GM12878 (cell line): ENCODE results near the gene ABCB10. TPM values are rescaled to one million over a fixed set of nuclear protein-coding genes. Genes with fewer than 3 reads are reported as not detected.

ENCODE experiments used
- ATAC-seq: fragments of 200-7000 bp; cut with Tn5 transposase; 3 replicates; pipeline ENCODE4 v1.9.1; 2020; ENCODE audit warnings: mild to moderate bottlenecking, moderate library complexity
- BruUV-seq: library from RNA; stranded (reverse); fragments of 400-500 nt; replicated peaks from 2 replicates; lab custom pipeline; 2021; lab: Mats Ljungman, UMichigan
- CTCF ChIA-PET: fragments of 300-600 bp; sonication (Branson Sonifier 250); formaldehyde crosslinking; extraction: SDS; loops from one replicate; lab custom pipeline; 2021; ENCODE audit warnings: inconsistent platforms; lab: Yijun Ruan, JAX
- POLR2A ChIA-PET: fragments of 350-600 bp; formaldehyde crosslinking; extraction: SDS; loops from one replicate; lab custom pipeline; 2021; ENCODE audit warnings: inconsistent platforms; lab: Charles Lee
- RAD21 ChIA-PET: fragments of 300-600 bp; sonication (Branson Sonifier 250); formaldehyde crosslinking; loops from one replicate; lab custom pipeline; 2023; ENCODE audit warnings: antibody characterized with exemption; ENCODE audit not compliant: unreplicated experiment; lab: Charles Lee
- SMC1A ChIA-PET: fragments of 300-600 bp; sonication (Branson Sonifier 250); formaldehyde crosslinking; loops from one replicate; lab custom pipeline; 2023; ENCODE audit not compliant: unreplicated experiment, uncharacterized antibody; lab: Charles Lee
- DNase-seq: peaks from one replicate; pipeline ENCODE4 v3.0.0-alpha.2; 2011; ENCODE audit warnings: low read depth, low spot score
- FAIRE-seq: peaks from 3 replicates; lab custom pipeline; 2011; peaks lifted over from hg19 to GRCh38; lab: Jason Lieb, UNC
- H2AFZ ChIP-seq: 2 replicates; pipeline ENCODE4 v1.6.0; 2011; ENCODE audit warnings: low read depth, low read length, control low read depth; ENCODE audit not compliant: control insufficient read depth
- H3K27ac ChIP-seq: 2 replicates; pipeline ENCODE4 v1.5.1; 2011; ENCODE audit warnings: control low read depth; ENCODE audit not compliant: control insufficient read depth, insufficient read depth
- H3K27me3 ChIP-seq, 2 experiments: replicated peaks in 1 of 2; 2 replicates each; pipeline versions ENCODE4 v1.6.0 to v1.6.1; 2011; ENCODE audit warnings: low read length in 1 of 2; ENCODE audit not compliant: control insufficient read depth in 2 of 2, insufficient read depth in 2 of 2
- H3K36me3 ChIP-seq, 2 experiments: 2 replicates each; pipeline ENCODE4 v1.5.1; 2011; ENCODE audit warnings: low read length in 1 of 2; ENCODE audit not compliant: control insufficient read depth in 2 of 2, insufficient read depth in 2 of 2
- H3K4me1 ChIP-seq: 2 replicates; pipeline ENCODE4 v1.6.1; 2011; ENCODE audit warnings: mild to moderate bottlenecking, low read length, moderate library complexity, mixed read lengths; ENCODE audit not compliant: control insufficient read depth, insufficient read depth
- H3K4me2 ChIP-seq: 2 replicates; pipeline ENCODE4 v1.6.0; 2011; ENCODE audit warnings: control low read depth; ENCODE audit not compliant: control insufficient read depth, insufficient read depth
- H3K4me3 ChIP-seq: fragments of 200-600 bp; sonication (generic); 2 replicates; pipeline ENCODE4 v1.5.1; 2016
- H3K79me2 ChIP-seq: 2 replicates; pipeline ENCODE4 v1.6.0; 2011; ENCODE audit warnings: low read length; ENCODE audit not compliant: control insufficient read depth, insufficient read depth
- H3K9ac ChIP-seq: 2 replicates; pipeline ENCODE4 v1.8.0; 2011; ENCODE audit warnings: low read length, control low read depth, mixed read lengths; ENCODE audit not compliant: control insufficient read depth, insufficient read depth
- H3K9me3 ChIP-seq: replicated peaks from 3 replicates; pipeline ENCODE4 v1.5.1; 2011; ENCODE audit warnings: mild to moderate bottlenecking, low read length; ENCODE audit not compliant: control insufficient read depth, insufficient read depth
- H4K20me1 ChIP-seq: 2 replicates; pipeline ENCODE4 v1.6.0; 2011; ENCODE audit not compliant: control insufficient read depth, insufficient read depth
- POLR2AphosphoS5 ChIP-seq: IDR thresholded peaks from 2 replicates; pipeline ENCODE4 v1.6.1; 2011; ENCODE audit warnings: mild to moderate bottlenecking, low read length, inconsistent platforms
- RAD21 ChIP-seq: IDR thresholded peaks from 2 replicates; pipeline ENCODE4 v1.6.1; 2011; ENCODE audit warnings: mild to moderate bottlenecking, low read depth, low read length, moderate library complexity; ENCODE audit not compliant: insufficient read depth
- RELA ChIP-seq: fragments of 450-650 bp; IDR thresholded peaks from 2 replicates; pipeline ENCODE4 v1.8.0; 2014; ENCODE audit warnings: borderline replicate concordance; ENCODE audit not compliant: partially characterized antibody
- SUPT20H ChIP-seq: IDR thresholded peaks from 2 replicates; pipeline ENCODE4 v1.6.1; 2011; ENCODE audit warnings: low read depth, mild to moderate bottlenecking, low read length, moderate library complexity, borderline replicate concordance; ENCODE audit not compliant: control insufficient read depth
- ZNF24 ChIP-seq: fragments of 450-650 bp; IDR thresholded peaks from 2 replicates; pipeline ENCODE4 v1.6.1; 2017; ENCODE audit warnings: antibody characterized with exemption, mild to moderate bottlenecking
- WGBS: methylation state at CpG from one replicate; pipeline ENCODE4 v1.1.6; 2016; ENCODE audit warnings: low lambda C conversion rate; ENCODE audit not compliant: insufficient replicate concordance, insufficient coverage; ENCODE audit errors: missing lambda C conversion rate; 5-methylcytosine and 5-hydroxymethylcytosine counted together
- in situ Hi-C: fragments of 300-500 bp; cut with MboI; formaldehyde crosslinking; loops from 9 replicates; pipeline ENCODE4 v1.14.3; 2018; ENCODE audit warnings: mixed read lengths
- intact Hi-C: fragments of 100-400 bp; cut with micrococcal nuclease; formaldehyde crosslinking; loops from one replicate; pipeline ENCODE4 v1.14.2; 2022; ENCODE audit not compliant: unreplicated experiment
- polyA plus RNA-seq, 11 experiments: library from polyadenylated mRNA; depleted of rRNA in 4 of 11; unstranded in 6 of 11; stranded (reverse) in 5 of 11; fragments of >200 nt; fragmentation: Nextera tagmentation in 4 of 11; fragmentation: Illumina TruSeq in 1 of 11; extraction: Ambion mirVana in 4 of 11; extraction: Trizol in 1 of 11; gene quantifications; 1 replicate in 1 of 11; 2 replicates in 10 of 11; pipeline versions ENCODE4 v1.2.1 to v1.2.3, GENCODE V29; 2011 to 2016; ENCODE audit warnings: inconsistent platforms in 2 of 11, missing spikeins in 2 of 11, low read depth in 1 of 11
- total RNA-seq, 4 experiments: library from RNA; depleted of rRNA in 3 of 4; stranded (reverse); fragments of >200 nt in 3 of 4; fragmentation: Illumina TruSeq in 1 of 4; extraction: Trizol in 1 of 4; gene quantifications; 2 replicates each; pipeline versions ENCODE4 v1.2.1 to v1.2.3, GENCODE V29; 2013 to 2021

Gene ABCB10
- total and polyA plus RNA-seq, 10 of the 15 experiments (the other 5 are each of a cell fraction or from before 2014, with no cell fraction given), result 8.0 to 30.5 (median 16.7) TPM

DNA sequence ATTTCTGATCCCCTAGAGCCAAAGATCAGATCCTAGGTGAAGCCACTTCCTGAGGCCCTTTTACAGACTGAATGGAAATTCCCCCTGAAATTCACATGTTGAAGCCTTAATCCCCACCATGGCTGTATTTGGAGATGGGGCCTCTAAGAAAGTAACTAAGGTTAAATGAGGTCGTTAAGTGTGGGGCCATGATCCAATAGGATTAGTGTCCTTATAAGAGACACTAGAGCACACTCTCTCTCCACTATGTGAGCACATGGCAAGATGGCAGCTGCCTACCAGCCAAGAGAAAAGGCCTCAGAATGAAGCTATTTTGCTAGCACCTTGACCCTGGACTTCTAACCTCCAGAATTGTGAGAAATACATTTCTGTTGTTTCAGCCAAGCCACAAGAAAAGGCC, 13.9 kb downstream of the ABCB10 start:
- no peak for FAIRE-seq
- H3K79me2 ChIP-seq, result no peaks in the 10 kb centered on the region; the same call in 1 of the 2 replicates
- peaks cover 4% of the 10 kb centered on the region for H3K4me1 ChIP-seq
- RAD21 ChIA-PET, result no interaction called here
- H3K27me3 ChIP-seq, result no peaks in the 10 kb centered on the region
- H3K9me3 ChIP-seq, result no peaks in the 10 kb centered on the region; the same call in 2 of the 3 replicates
- ATAC-seq, result peak; percentile 55
- H4K20me1 ChIP-seq, result no peaks in the 10 kb centered on the region
- no peak for TF ChIP-seq RELA
- no peak for TF ChIP-seq POLR2AphosphoS5
- H2AFZ ChIP-seq, result no peak overlapping the region
- in situ Hi-C loops (no loop called here), intact Hi-C loops (no loop called here)
- CTCF ChIA-PET, result no interaction called here
- no peak for DNase-seq
- H3K4me2 ChIP-seq, result no peak overlapping the region
- WGBS, result 48% methylated on average over 1 of the region's 1 CpG
- H3K4me3 ChIP-seq, result no peak overlapping the region
- no TSS peak for BruUV-seq
- peaks cover 0 to 26% of the 10 kb centered on the region in 2 experiments for H3K36me3 ChIP-seq
- POLR2A ChIA-PET, result no interaction called here
- SMC1A ChIA-PET, result no interaction called here
- no peak overlapping the region for H3K9ac ChIP-seq
- no peak overlapping the region; the same call in 1 of the 2 replicates for H3K27ac ChIP-seq

DNA sequence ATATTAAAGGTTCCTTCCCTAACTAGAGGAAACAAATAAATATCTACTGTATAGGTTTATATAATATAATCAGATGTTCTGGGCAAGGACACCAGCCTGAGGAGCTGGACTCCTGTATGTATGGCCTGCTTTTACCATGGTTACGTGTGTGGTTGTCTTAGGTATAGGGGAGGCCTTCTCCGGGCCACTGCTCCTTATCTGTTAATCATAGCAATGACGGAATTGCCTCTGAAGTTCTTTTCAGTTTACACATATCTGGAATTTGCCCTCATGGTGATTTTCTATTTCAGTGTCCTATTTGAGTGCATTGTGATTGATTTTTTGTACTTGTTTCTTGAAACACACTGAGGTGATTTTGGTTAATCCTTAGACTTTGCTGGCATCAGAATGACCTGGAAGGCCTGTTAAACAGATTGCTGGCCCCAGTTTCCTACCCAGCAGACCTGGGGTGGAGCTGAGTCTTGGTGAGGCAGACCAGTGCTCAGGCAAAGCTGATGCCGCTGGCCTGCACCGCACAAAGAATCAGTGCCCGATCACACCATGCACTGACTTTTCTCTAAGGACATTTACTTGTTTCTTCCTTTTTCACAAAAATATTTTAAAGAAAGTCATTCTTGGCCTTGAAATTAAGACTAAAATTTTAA, 18.5 kb downstream of the ABCB10 start:
- no peak overlapping the region for H3K27ac ChIP-seq
- ChIA-PET CTCF (no interaction called here), RAD21 (no interaction called here), SMC1A (interaction anchor here (0.6 kb wide), 1 partner anchor 864 kb away, joined by 3 read pairs; no protein-coding TSS in a partner anchor), POLR2A (no interaction called here)
- intact Hi-C loops (no loop called here), in situ Hi-C loops (no loop called here)
- ATAC-seq, result no peak
- no peak overlapping the region for H3K4me2 ChIP-seq
- no peak overlapping the region for H3K4me3 ChIP-seq
- H3K9me3 ChIP-seq, result no peaks in the 10 kb centered on the region; the same call in 2 of the 3 replicates
- H3K36me3 ChIP-seq, result peaks cover 4 to 18% of the 10 kb centered on the region in 2 experiments
- peaks cover 1% of the 10 kb centered on the region for H3K4me1 ChIP-seq
- WGBS, result 98% methylated on average over 6 of the region's 6 CpGs
- FAIRE-seq, result no peak
- DNase-seq, result no peak
- no peak overlapping the region for H3K9ac ChIP-seq
- no peaks in the 10 kb centered on the region for H3K27me3 ChIP-seq
- no TSS peak for BruUV-seq
- no peaks in the 10 kb centered on the region for H4K20me1 ChIP-seq
- H3K79me2 ChIP-seq, result no peaks in the 10 kb centered on the region
- TF ChIP-seq SUPT20H, result no peak
- TF ChIP-seq ZNF24, result no peak
- TF ChIP-seq RAD21, result no peak
- H2AFZ ChIP-seq, result no peak overlapping the region
